ENCODE data around the gene EPB41L4A.

EPB41L4A gene

DNA sequence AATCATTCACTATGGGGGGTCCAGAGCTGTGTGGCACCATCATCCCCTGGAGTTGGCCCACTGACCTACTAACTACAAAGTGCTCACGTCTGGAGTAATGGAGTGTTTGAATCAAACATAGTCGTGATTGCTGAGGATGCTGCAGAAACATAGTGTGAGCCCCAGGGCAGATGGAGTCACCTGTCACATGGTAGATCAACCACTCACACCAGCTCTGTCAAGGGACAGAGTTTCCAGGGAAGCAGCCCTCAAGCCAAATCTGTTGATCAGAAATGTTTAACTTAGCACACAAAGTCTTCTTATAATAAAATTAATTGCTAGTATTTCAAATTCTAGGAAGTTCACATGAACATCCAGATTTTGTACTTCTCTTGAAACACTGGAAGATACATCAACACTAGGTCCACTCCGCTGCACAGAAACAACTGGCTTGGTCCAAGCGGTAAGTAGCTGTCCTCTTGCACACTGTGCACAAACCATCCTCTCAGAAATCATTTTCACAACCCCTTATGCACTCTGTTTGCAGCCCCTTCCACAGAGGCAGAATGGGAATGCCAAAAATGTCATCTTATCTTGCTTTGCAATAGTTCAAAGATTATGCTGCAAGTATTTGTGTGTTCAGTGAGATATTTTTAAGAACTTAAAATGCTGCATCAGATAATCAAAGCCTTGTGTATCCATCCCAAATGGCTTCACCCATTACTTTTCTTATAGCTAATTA, 191.0 kb downstream of the EPB41L4A start:
- no peak for TF ChIP-seq ZBTB7A (IDR thresholded peaks at IDR 0.05; ENCODE audit: low read depth)
- TF ChIP-seq EP300 (IDR thresholded peaks at IDR 0.05; ENCODE audit: borderline replicate concordance), result no peak
- TF ChIP-seq, protein P1, sequence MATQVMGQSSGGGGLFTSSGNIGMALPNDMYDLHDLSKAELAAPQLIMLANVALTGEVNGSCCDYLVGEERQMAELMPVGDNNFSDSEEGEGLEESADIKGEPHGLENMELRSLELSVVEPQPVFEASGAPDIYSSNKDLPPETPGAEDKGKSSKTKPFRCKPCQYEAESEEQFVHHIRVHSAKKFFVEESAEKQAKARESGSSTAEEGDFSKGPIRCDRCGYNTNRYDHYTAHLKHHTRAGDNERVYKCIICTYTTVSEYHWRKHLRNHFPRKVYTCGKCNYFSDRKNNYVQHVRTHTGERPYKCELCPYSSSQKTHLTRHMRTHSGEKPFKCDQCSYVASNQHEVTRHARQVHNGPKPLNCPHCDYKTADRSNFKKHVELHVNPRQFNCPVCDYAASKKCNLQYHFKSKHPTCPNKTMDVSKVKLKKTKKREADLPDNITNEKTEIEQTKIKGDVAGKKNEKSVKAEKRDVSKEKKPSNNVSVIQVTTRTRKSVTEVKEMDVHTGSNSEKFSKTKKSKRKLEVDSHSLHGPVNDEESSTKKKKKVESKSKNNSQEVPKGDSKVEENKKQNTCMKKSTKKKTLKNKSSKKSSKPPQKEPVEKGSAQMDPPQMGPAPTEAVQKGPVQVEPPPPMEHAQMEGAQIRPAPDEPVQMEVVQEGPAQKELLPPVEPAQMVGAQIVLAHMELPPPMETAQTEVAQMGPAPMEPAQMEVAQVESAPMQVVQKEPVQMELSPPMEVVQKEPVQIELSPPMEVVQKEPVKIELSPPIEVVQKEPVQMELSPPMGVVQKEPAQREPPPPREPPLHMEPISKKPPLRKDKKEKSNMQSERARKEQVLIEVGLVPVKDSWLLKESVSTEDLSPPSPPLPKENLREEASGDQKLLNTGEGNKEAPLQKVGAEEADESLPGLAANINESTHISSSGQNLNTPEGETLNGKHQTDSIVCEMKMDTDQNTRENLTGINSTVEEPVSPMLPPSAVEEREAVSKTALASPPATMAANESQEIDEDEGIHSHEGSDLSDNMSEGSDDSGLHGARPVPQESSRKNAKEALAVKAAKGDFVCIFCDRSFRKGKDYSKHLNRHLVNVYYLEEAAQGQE (IDR thresholded peaks at IDR 0.05; ENCODE audit: low read depth), result no peak
- TF ChIP-seq YY1 (IDR thresholded peaks at IDR 0.05; ENCODE audit: low read depth), result no peak
- TF ChIP-seq FOXM1 (IDR thresholded peaks at IDR 0.05; ENCODE audit: borderline replicate concordance, low read depth), result no peak
- TF ChIP-seq NFIC (IDR thresholded peaks at IDR 0.05), result no peak

DNA sequence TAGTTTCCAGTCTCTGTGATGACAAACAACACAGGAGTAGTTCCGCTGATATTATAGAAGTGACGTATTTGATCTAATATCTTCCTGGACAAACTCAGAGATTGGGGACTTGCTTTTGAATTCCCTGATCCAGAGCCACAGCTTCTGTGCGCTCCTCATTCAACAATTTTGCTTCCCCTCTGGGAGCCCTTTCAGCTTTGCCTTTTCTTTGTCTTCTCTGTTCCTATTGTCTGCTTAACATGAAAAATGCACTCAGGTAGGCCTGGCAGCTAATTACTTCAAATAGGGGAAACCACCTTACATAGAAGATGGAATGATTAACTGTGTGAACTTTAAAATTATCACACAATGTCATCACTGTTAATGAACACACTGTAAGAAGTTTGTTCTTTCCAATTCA, 192.9 kb downstream of the EPB41L4A start:
- TF ChIP-seq, protein P2, sequence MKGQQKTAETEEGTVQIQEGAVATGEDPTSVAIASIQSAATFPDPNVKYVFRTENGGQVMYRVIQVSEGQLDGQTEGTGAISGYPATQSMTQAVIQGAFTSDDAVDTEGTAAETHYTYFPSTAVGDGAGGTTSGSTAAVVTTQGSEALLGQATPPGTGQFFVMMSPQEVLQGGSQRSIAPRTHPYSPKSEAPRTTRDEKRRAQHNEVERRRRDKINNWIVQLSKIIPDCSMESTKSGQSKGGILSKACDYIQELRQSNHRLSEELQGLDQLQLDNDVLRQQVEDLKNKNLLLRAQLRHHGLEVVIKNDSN (IDR thresholded peaks at IDR 0.05), result no peak
- no peak for TF ChIP-seq CEBPB (IDR thresholded peaks at IDR 0.05)
- TF ChIP-seq, protein P3, sequence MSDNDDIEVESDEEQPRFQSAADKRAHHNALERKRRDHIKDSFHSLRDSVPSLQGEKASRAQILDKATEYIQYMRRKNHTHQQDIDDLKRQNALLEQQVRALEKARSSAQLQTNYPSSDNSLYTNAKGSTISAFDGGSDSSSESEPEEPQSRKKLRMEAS (IDR thresholded peaks at IDR 0.05), result no peak
- TF ChIP-seq, protein P1 (IDR thresholded peaks at IDR 0.05; ENCODE audit: low read depth), result no peak
- TF ChIP-seq NFIC (IDR thresholded peaks at IDR 0.05), result no peak
- no peak for TF ChIP-seq TAF1 (IDR thresholded peaks at IDR 0.05; ENCODE audit: low read depth)
- TF ChIP-seq FOXM1 (IDR thresholded peaks at IDR 0.05; ENCODE audit: borderline replicate concordance, low read depth), result no peak
- no peak for TF ChIP-seq RAD21 (IDR thresholded peaks at IDR 0.05; ENCODE audit: low read depth)
- TF ChIP-seq CREB1 (IDR thresholded peaks at IDR 0.05; ENCODE audit: low read depth), result no peak
- TF ChIP-seq TCF12 (IDR thresholded peaks at IDR 0.05; ENCODE audit: low read depth), result no peak

DNA sequence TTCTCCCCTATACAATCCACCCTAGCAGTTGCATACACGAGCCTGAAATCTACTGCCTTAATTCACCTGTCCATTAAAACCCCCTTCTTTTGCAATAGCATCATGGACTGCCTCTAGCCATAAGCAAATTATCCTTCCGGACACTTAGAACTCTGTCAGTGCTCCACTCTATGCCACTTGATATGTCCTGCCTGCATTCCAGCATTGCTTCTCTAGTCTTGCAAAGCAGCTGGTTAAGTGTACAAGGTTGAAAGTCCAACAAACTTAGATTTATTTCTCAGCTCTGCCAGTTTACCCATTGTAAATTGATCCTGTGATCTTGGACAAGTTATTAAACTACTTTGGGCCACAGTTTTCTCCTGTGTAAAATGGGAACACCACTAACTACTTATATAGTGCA, 197.9 kb downstream of the EPB41L4A start:
- TF ChIP-seq FOXM1 (IDR thresholded peaks at IDR 0.05; ENCODE audit: borderline replicate concordance, low read depth) (no peak), EP300 (IDR thresholded peaks at IDR 0.05; ENCODE audit: borderline replicate concordance) (no peak), CEBPB (IDR thresholded peaks at IDR 0.05) (no peak), YY1 (IDR thresholded peaks at IDR 0.05; ENCODE audit: low read depth) (no peak), TEAD4 (IDR thresholded peaks at IDR 0.05) (peak; percentile 34; the same call in 1 of the 2 replicates)
- TF ChIP-seq, protein P1 (IDR thresholded peaks at IDR 0.05; ENCODE audit: low read depth), result no peak

DNA sequence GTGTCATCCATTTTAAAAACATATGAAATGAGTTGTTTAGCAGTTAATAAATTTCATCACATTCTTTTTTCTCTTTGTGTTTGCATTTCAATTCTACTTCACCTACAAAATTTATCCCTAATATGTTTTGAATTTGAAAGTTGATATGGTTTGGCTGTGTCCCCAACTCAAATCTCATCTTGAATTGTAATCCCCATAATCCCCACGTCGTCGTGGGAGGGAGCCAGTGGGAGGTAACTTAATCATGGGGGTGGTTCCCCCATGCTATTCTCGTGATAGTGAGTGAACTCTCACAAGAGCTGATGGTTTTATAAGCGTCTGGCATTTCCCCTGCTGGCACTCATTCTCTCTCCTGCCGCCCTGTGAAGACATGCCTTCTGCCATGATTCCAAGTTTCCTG, 200.1 kb downstream of the EPB41L4A start:
- TF ChIP-seq, protein P1 (IDR thresholded peaks at IDR 0.05; ENCODE audit: low read depth), result no peak
- TF ChIP-seq RAD21 (IDR thresholded peaks at IDR 0.05; ENCODE audit: low read depth) (no peak), EP300 (IDR thresholded peaks at IDR 0.05; ENCODE audit: borderline replicate concordance) (no peak), ZBTB7A (IDR thresholded peaks at IDR 0.05; ENCODE audit: low read depth) (no peak), EGR1 (IDR thresholded peaks at IDR 0.05) (no peak), TAF1 (IDR thresholded peaks at IDR 0.05; ENCODE audit: low read depth) (no peak)
- TF ChIP-seq, protein P3 (IDR thresholded peaks at IDR 0.05), result no peak

Measured in Ishikawa (cell line).